ENCODE data around the gene DTNB. TPM values are rescaled to one million over a fixed set of nuclear protein-coding genes. Genes with fewer than 3 reads are reported as not detected.

Gene DTNB
- total RNA-seq, 1 experiment from 2014 or later, result 51.9 TPM

- POLR2A ChIA-PET (ENCODE audit: unreplicated experiment), result no interaction called here
- no TSS peak for BruUV-seq (replicated peaks)
- no peak overlapping the region for H3K27ac ChIP-seq
These were observed 23.1 kb downstream of the DTNB start for GRCh38 chr2:25650256-25650655.

GRCh38 chr2:25649786-25650185, 23.6 kb downstream of the DTNB start:
- Histone ChIP-seq H3F3A (ENCODE audit: insufficient read depth, low read depth) (no peaks in the 10 kb centered on the region; the same call in 1 of the 2 replicates), H3K9me3 (ENCODE audit: insufficient read depth, low read depth) (no peaks in the 10 kb centered on the region), H3K79me2 (ENCODE audit: low read depth) (no peaks in the 10 kb centered on the region), H4K20me1 (ENCODE audit: insufficient read depth) (no peaks in the 10 kb centered on the region), H3K27me3 (ENCODE audit: insufficient read depth, low read depth) (no peaks in the 10 kb centered on the region), H3K36me3 (ENCODE audit: low read depth) (0 out of 2 replicates have a peak, but pooled peaks cover 16% of the 10 kb centered on the region), H3K4me3 (no peak overlapping the region), H2AFZ (no peak overlapping the region), H3K4me1 (replicated peaks; ENCODE audit: insufficient read depth) (peaks cover under 1% of the 10 kb centered on the region), H3K9me2 (ENCODE audit: insufficient read depth) (0 out of 2 replicates have a peak, but pooled peaks cover 5% of the 10 kb centered on the region), H3K4me2 (no peak overlapping the region), H3K27ac (no peak overlapping the region)
- CTCF ChIA-PET, result no interaction called here
- no TSS peak for BruUV-seq (replicated peaks)
- intact Hi-C loops (cut with micrococcal nuclease; ENCODE audit: unreplicated experiment), result no loop called here
- POLR2A ChIA-PET (ENCODE audit: unreplicated experiment), result no interaction called here
- DNase-seq, result no peak
- no peak for TF ChIP-seq CTCF (conservative IDR thresholded peaks at IDR 0.05)
- TF ChIP-seq EZH2 (IDR thresholded peaks at IDR 0.05; ENCODE audit: low read depth), result no peak

More at GRCh38 chr2:25650256-25650655, 23.1 kb downstream of the DTNB start:
- Histone ChIP-seq H3K27me3 (ENCODE audit: insufficient read depth, low read depth) (no peaks in the 10 kb centered on the region), H3F3A (ENCODE audit: insufficient read depth, low read depth) (no peaks in the 10 kb centered on the region; the same call in 1 of the 2 replicates), H3K9me2 (ENCODE audit: insufficient read depth) (0 out of 2 replicates have a peak, but pooled peaks cover 5% of the 10 kb centered on the region), H3K4me2 (no peak overlapping the region), H3K9me3 (ENCODE audit: insufficient read depth, low read depth) (no peaks in the 10 kb centered on the region), H3K4me1 (replicated peaks; ENCODE audit: insufficient read depth) (no peaks in the 10 kb centered on the region), H3K36me3 (ENCODE audit: low read depth) (0 out of 2 replicates have a peak, but pooled peaks cover 16% of the 10 kb centered on the region), H3K4me3 (no peak overlapping the region), H2AFZ (no peak overlapping the region), H4K20me1 (ENCODE audit: insufficient read depth) (no peaks in the 10 kb centered on the region), H3K79me2 (ENCODE audit: low read depth) (no peaks in the 10 kb centered on the region)
- no peak for TF ChIP-seq CTCF (conservative IDR thresholded peaks at IDR 0.05)
- TF ChIP-seq EZH2 (IDR thresholded peaks at IDR 0.05; ENCODE audit: low read depth), result no peak
- CTCF ChIA-PET, result no interaction called here
- intact Hi-C loops (cut with micrococcal nuclease; ENCODE audit: unreplicated experiment), result no loop called here
- DNase-seq, result no peak

GRCh38 chr2:25642298-25642697, 31.1 kb downstream of the DTNB start:
- Histone ChIP-seq H3K27me3 (ENCODE audit: insufficient read depth, low read depth) (no peaks in the 10 kb centered on the region), H3K4me1 (replicated peaks; ENCODE audit: insufficient read depth) (peaks cover 19% of the 10 kb centered on the region), H3K27ac (no peak overlapping the region), H3K9me3 (ENCODE audit: insufficient read depth, low read depth) (no peaks in the 10 kb centered on the region), H3K36me3 (ENCODE audit: low read depth) (no peaks in the 10 kb centered on the region), H3K79me2 (ENCODE audit: low read depth) (no peaks in the 10 kb centered on the region), H4K20me1 (ENCODE audit: insufficient read depth) (no peaks in the 10 kb centered on the region), H3K4me3 (no peak overlapping the region), H3K9me2 (ENCODE audit: insufficient read depth) (0 out of 2 replicates have a peak, but pooled peaks cover 5% of the 10 kb centered on the region), H3F3A (ENCODE audit: insufficient read depth, low read depth) (no peaks in the 10 kb centered on the region; the same call in 1 of the 2 replicates), H3K4me2 (no peak overlapping the region), H2AFZ (no peak overlapping the region)
- BruUV-seq (replicated peaks), result no TSS peak
- no peak for TF ChIP-seq EZH2 (IDR thresholded peaks at IDR 0.05; ENCODE audit: low read depth)
- TF ChIP-seq CTCF (conservative IDR thresholded peaks at IDR 0.05), result no peak
- CTCF ChIA-PET, result interaction anchor here (0.7 kb wide), 1 partner anchor 21 kb away, joined by 4 read pairs; no protein-coding TSS in a partner anchor
- POLR2A ChIA-PET (ENCODE audit: unreplicated experiment), result no interaction called here
- intact Hi-C loops (cut with micrococcal nuclease; ENCODE audit: unreplicated experiment), result loop anchor here (2.0 kb wide), 1 partner anchor 59 kb away; no protein-coding TSS in a partner anchor
- no peak for DNase-seq

Data from PC-9 (cell line).